OCI-LY7 (cell line): Measurements from ENCODE around the gene HIP1.

ENCODE experiments used
- CTCF ChIP-seq: fragments of 200-600 bp; sonication (generic); conservative IDR thresholded peaks from 2 replicates; pipeline ENCODE4 v1.5.1; 2014; ENCODE audit warnings: mild to moderate bottlenecking, antibody characterized with exemption, low read length, moderate library complexity, mixed read lengths
- EZH2phosphoT487 ChIP-seq: fragments of 200-600 bp; sonication (generic); IDR thresholded peaks from 2 replicates; pipeline ENCODE4 v1.6.1; 2018; ENCODE audit warnings: low read depth, borderline replicate concordance, mild to moderate bottlenecking, mixed run types, antibody characterized with exemption, low read length, moderate library complexity, mixed read lengths

- TF ChIP-seq CTCF = no peak
- no peak for TF ChIP-seq EZH2phosphoT487
Measured at GRCh38 chr7:75629044-75629443, 109.7 kb downstream of the HIP1 start.
